Mucosa of stomach (tissue), 1 donor: ENCODE results near the gene SWSAP1.
"Not testable (repeated sequence)": the region's sequence is repeated elsewhere in the genome, so short reads cannot be mapped to it uniquely, and the experiment has no call there.

ENCODE experiments used
- H3K27me3 ChIP-seq: one replicate; pipeline ENCODE4 v1.7.0; 2013; ENCODE audit warnings: mild to moderate bottlenecking, low read length; ENCODE audit not compliant: control insufficient read depth, insufficient read depth
- H3K36me3 ChIP-seq: one replicate; pipeline ENCODE4 v1.7.0; 2013; ENCODE audit warnings: low read length; ENCODE audit not compliant: control insufficient read depth, insufficient read depth
- H3K4me1 ChIP-seq: one replicate; pipeline ENCODE4 v1.7.0; 2013; ENCODE audit warnings: mild to moderate bottlenecking, low read length; ENCODE audit not compliant: control insufficient read depth, insufficient read depth
- H3K4me3 ChIP-seq: one replicate; pipeline ENCODE4 v1.7.0; 2013; ENCODE audit warnings: low read length
- H3K9ac ChIP-seq: one replicate; pipeline ENCODE4 v1.7.0; 2013; ENCODE audit warnings: mild to moderate bottlenecking, low read length, moderate library complexity
- H3K9me3 ChIP-seq: one replicate; pipeline ENCODE4 v1.7.0; 2013; ENCODE audit warnings: mild to moderate bottlenecking, low read length, moderate library complexity; ENCODE audit not compliant: control insufficient read depth
- donor health status: Pancreatic carcinoma.

SWSAP1 gene

DNA sequence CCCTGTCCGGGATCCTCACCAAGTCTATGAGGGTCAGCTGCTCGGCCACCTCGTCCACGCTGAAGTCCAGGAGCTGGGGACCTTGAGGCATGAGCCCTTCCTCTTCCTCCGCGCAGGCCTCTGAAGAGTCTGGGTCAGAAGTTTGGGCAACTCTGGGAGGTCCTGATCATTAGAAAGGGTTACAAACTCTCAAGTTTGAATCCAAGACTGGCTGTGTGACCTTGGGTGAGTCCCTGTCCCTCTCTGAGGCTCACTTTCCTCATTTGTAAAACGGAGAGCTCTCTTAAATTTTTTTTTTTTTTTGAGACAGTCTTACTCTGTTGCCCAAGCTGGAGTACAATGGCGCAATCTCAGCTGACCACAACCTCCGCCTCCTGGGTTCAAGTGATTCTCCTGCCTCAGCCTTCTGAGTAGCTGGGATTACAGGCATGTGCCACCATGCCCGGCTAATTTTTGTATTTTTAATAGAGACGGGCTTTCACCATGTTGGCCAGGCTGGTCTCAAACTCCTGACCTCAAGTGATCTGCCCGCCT lies 32.3 kb downstream of the SWSAP1 start:
- H3K4me3 ChIP-seq, H3K27me3 ChIP-seq: not testable (repeated sequence)

DNA sequence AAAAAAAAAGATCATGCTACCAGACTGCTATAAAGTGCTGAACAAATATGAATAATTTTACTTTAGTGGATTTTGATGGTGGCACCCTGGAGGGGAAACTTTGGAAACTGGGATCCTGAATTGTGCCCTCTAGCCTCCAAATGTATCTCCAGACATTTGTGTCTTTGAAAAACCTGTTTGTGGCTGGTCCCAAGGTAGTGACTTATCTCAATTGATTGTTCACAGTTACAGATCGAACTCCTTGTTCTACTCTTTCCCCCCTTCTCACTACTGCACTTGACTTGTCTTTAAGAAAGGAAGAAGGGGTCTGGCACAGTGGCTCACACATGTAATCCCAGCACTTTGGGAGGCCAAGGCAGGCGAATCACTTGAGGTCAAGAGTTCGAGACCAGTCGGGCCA lies 34.1 kb downstream of the SWSAP1 start:
- no peaks in the 10 kb centered on the region for H3K27me3 ChIP-seq

More for the DNA sequence above, 32.3 kb downstream of the SWSAP1 start:
- H3K4me1 ChIP-seq, H3K9ac ChIP-seq, H3K9me3 ChIP-seq, H3K36me3 ChIP-seq: not testable (repeated sequence)

DNA sequence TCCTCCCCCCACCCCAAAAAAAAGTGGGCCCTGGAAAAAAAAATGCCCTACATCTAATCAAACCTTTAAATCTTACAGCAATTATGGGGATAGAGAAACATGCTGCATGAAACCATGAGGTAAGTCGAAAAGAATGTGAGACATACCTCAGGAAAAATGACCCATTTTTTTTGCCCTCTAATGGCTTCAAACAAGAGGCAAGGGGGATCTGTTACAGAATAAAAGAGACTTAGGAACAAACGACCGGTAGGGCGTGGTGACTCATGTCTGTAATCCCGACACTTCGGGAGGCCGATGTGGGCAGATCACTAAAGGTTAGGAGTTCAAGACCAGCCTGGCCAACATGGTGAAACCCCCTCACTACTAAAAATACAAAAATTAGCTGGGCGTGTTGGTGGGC lies 36.2 kb downstream of the SWSAP1 start:
- no peaks in the 10 kb centered on the region for H3K36me3 ChIP-seq
- no peaks in the 10 kb centered on the region for H3K9me3 ChIP-seq
- no peak overlapping the region for H3K4me3 ChIP-seq
- no peaks in the 10 kb centered on the region for H3K4me1 ChIP-seq
- H3K27me3 ChIP-seq, result no peaks in the 10 kb centered on the region
- H3K9ac ChIP-seq, result no peak overlapping the region

More for the DNA sequence above, 34.1 kb downstream of the SWSAP1 start:
- Histone ChIP-seq H3K36me3 (no peaks in the 10 kb centered on the region), H3K9me3 (no peaks in the 10 kb centered on the region), H3K4me3 (no peak overlapping the region), H3K9ac (no peak overlapping the region), H3K4me1 (no peaks in the 10 kb centered on the region)

DNA sequence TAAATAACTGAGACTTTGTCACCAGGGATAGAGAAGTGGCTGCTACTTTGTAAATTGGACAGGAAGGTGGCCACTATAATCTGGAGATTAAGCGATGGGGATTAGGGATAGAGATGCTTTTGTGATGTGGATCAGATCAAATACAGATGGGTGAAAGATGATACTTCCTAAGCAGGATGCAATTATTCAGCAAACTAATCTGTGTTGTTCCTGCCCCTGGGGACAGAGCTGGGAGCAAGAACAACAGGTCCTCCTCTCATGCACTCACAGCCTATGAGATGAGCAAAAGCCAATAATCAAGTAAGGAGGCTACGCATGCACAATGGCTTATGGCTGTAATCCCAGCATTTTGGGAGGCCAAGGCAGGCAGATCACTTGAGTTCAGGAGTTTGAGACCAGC lies 40.1 kb downstream of the SWSAP1 start:
- H3K4me3 ChIP-seq, result no peak overlapping the region
- no peak overlapping the region for H3K9ac ChIP-seq
- H3K4me1 ChIP-seq, result peaks cover 7% of the 10 kb centered on the region
- H3K36me3 ChIP-seq, result no peaks in the 10 kb centered on the region
- no peaks in the 10 kb centered on the region for H3K9me3 ChIP-seq
- H3K27me3 ChIP-seq, result peaks cover 8% of the 10 kb centered on the region

GRCh38 chr19:11416346-11417052 lies 42.0 kb downstream of the SWSAP1 start:
- H3K9me3 ChIP-seq, result no peaks in the 10 kb centered on the region
- H3K9ac ChIP-seq, result no peak overlapping the region
- H3K4me3 ChIP-seq, result no peak overlapping the region
- no peaks in the 10 kb centered on the region for H3K36me3 ChIP-seq
- peaks cover 20% of the 10 kb centered on the region for H3K4me1 ChIP-seq
- H3K27me3 ChIP-seq, result peaks cover 27% of the 10 kb centered on the region

GRCh38 chr19:11418094-11418548 lies 43.7 kb downstream of the SWSAP1 start:
- peaks cover 43% of the 10 kb centered on the region for H3K27me3 ChIP-seq
- peaks cover 35% of the 10 kb centered on the region for H3K4me1 ChIP-seq
- H3K36me3 ChIP-seq, result no peaks in the 10 kb centered on the region
- no peak overlapping the region for H3K4me3 ChIP-seq
- no peaks in the 10 kb centered on the region for H3K9me3 ChIP-seq
- peak overlapping the region; percentile 59 for H3K9ac ChIP-seq

GRCh38 chr19:11418549-11419506 lies 44.4 kb downstream of the SWSAP1 start, which contains the start of gene RGL3:
RGL3 (minus strand) TSS chr19:11419314; CDS start chr19:11419278, 36 bp downstream.
- Histone ChIP-seq H3K36me3 (no peaks in the 10 kb centered on the region), H3K9ac (peak within 1 kb of the TSS; percentile 59), H3K27me3 (peaks cover 50% of the 10 kb centered on the region), H3K9me3 (no peaks in the 10 kb centered on the region), H3K4me3 (peak within 1 kb of the TSS; percentile 56), H3K4me1 (peaks cover 35% of the 10 kb centered on the region)

GRCh38 chr19:11420429-11421370 lies 46.2 kb downstream of the SWSAP1 start:
- Histone ChIP-seq H3K9me3 (no peaks in the 10 kb centered on the region), H3K9ac (peak overlapping the region; percentile 50)

DNA sequence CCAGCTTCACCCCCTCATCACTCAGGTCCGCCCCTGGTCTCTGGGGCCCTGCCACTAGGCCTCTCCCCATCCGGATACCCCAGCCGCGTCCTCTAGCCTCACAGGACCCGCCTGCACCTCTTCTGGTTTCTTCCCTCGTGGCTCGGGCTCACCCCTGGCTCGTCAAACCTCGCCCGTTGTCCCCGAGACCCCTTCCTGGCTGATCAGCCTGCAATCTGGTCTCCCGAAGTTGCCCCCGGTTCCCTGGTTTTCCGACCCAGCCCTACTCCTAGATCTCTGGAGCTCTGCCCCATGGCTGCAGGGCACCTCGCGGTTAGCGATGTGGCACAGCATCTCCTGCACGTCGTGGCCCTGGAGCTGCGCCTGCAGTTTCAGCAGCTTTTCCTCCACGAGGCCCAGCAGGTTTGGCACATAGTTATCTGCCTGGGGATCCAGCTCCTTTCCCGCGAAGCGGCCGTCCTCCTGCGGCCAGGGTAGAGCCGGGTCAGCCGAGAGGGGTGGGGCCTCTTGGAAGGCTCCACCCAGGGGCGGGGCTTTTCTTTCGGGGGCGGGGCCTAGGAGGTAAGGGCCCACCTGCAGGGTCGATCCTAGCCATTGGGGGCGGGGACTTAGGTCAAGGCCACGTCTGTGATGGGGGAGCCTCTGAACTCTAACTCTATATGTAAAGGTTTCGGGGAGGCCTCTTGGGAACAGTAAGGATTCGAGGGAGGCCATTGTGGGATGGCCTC lies 47.1 kb downstream of the SWSAP1 start:
- Histone ChIP-seq H3K27me3 (peaks cover 53% of the 10 kb centered on the region), H3K9me3 (no peaks in the 10 kb centered on the region), H3K9ac (no peak overlapping the region), H3K4me3 (peak overlapping the region; percentile 9), H3K36me3 (no peaks in the 10 kb centered on the region), H3K4me1 (peaks cover 35% of the 10 kb centered on the region)

More at GRCh38 chr19:11420429-11421370, 46.2 kb downstream of the SWSAP1 start:
- H3K4me3 ChIP-seq, result no peak overlapping the region
- peaks cover 35% of the 10 kb centered on the region for H3K4me1 ChIP-seq
- H3K27me3 ChIP-seq, result peaks cover 53% of the 10 kb centered on the region
- H3K36me3 ChIP-seq, result no peaks in the 10 kb centered on the region

- Histone ChIP-seq H3K4me3 (peak overlapping the region; percentile 9), H3K9me3 (no peaks in the 10 kb centered on the region), H3K27me3 (peaks cover 53% of the 10 kb centered on the region), H3K36me3 (no peaks in the 10 kb centered on the region), H3K4me1 (peaks cover 35% of the 10 kb centered on the region), H3K9ac (peak overlapping the region; percentile 39)
Observed at GRCh38 chr19:11422163-11423065, 47.9 kb downstream of the SWSAP1 start.
